Fibroblast of upper back skin (primary cell): Measurements from ENCODE around the gene TSEN2.

Source experiments
- DNase-seq: peaks from one replicate; pipeline ENCODE4 v3.0.0-alpha.2; 2013

The TSEN2 gene

GRCh38 chr3:12557473-12558100, 73.3 kb downstream of the TSEN2 start:
- DNase-seq = no peak

GRCh38 chr3:12558706-12559105, 74.4 kb downstream of the TSEN2 start:
- no peak for DNase-seq

- no peak for DNase-seq
Measured at GRCh38 chr3:12559520-12559919, 75.2 kb downstream of the TSEN2 start.

- DNase-seq = no peak
Measured at GRCh38 chr3:12560505-12561190, 76.4 kb downstream of the TSEN2 start.

GRCh38 chr3:12561397-12561796, 77.1 kb downstream of the TSEN2 start:
- DNase-seq = no peak

GRCh38 chr3:12562451-12562850, 78.2 kb downstream of the TSEN2 start:
- no peak for DNase-seq

GRCh38 chr3:12566976-12567375, 82.7 kb downstream of the TSEN2 start:
- DNase-seq = no peak

GRCh38 chr3:12568747-12569146, 84.5 kb downstream of the TSEN2 start:
- no peak for DNase-seq

- no peak for DNase-seq
Measured at GRCh38 chr3:12569836-12570235, 85.6 kb downstream of the TSEN2 start.

- DNase-seq = no peak
Measured at GRCh38 chr3:12571986-12572385, 87.7 kb downstream of the TSEN2 start.

GRCh38 chr3:12574131-12574530, 89.9 kb downstream of the TSEN2 start:
- DNase-seq = no peak

- no peak for DNase-seq
Measured at GRCh38 chr3:12574661-12575060, 90.4 kb downstream of the TSEN2 start.

GRCh38 chr3:12577379-12577778, 93.1 kb downstream of the TSEN2 start:
- DNase-seq = no peak

GRCh38 chr3:12578742-12579141, 94.5 kb downstream of the TSEN2 start:
- no peak for DNase-seq

- DNase-seq = no peak
Measured at GRCh38 chr3:12579456-12579855, 95.2 kb downstream of the TSEN2 start.

GRCh38 chr3:12579905-12580304, 95.6 kb downstream of the TSEN2 start:
- DNase-seq = no peak

- DNase-seq = no peak
Measured at GRCh38 chr3:12582730-12583129, 98.5 kb downstream of the TSEN2 start.
